ENCODE measurements around the gene NDST3. TPM values are rescaled to one million over a fixed set of nuclear protein-coding genes. Genes with fewer than 3 reads are reported as not detected.

The NDST3 gene
- total RNA-seq, 1 donor from 2014 or later: 5.7 TPM

GRCh38 chr4:118273642-118274041 lies 239.4 kb downstream of the NDST3 start:
- TF ChIP-seq, protein P1, sequence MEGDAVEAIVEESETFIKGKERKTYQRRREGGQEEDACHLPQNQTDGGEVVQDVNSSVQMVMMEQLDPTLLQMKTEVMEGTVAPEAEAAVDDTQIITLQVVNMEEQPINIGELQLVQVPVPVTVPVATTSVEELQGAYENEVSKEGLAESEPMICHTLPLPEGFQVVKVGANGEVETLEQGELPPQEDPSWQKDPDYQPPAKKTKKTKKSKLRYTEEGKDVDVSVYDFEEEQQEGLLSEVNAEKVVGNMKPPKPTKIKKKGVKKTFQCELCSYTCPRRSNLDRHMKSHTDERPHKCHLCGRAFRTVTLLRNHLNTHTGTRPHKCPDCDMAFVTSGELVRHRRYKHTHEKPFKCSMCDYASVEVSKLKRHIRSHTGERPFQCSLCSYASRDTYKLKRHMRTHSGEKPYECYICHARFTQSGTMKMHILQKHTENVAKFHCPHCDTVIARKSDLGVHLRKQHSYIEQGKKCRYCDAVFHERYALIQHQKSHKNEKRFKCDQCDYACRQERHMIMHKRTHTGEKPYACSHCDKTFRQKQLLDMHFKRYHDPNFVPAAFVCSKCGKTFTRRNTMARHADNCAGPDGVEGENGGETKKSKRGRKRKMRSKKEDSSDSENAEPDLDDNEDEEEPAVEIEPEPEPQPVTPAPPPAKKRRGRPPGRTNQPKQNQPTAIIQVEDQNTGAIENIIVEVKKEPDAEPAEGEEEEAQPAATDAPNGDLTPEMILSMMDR (conservative IDR thresholded peaks at IDR 0.05): no peak
- DNase-seq (ENCODE audit: low read depth, low spot score): no peak
- Mint-ChIP-seq H3K36me3 (ENCODE audit: low read depth) (no peaks in the 10 kb centered on the region), H3K27me3 (ENCODE audit: low read depth) (peaks cover 2% of the 10 kb centered on the region), H3K9me3 (no peaks in the 10 kb centered on the region), H3K27ac (ENCODE audit: unreplicated experiment) (no peak overlapping the region), H3K4me1 (peaks cover 8% of the 10 kb centered on the region), H3K4me3 (no peak overlapping the region)

GRCh38 chr4:118276580-118276979 lies 242.3 kb downstream of the NDST3 start:
- TF ChIP-seq, protein P1 (conservative IDR thresholded peaks at IDR 0.05): no peak
- peak overlapping the region; percentile 56 for H3K4me3 Mint-ChIP-seq

GRCh38 chr4:118277243-118277642 lies 243.0 kb downstream of the NDST3 start:
- DNase-seq (ENCODE audit: low read depth, low spot score): no peak
- Mint-ChIP-seq H3K27ac (ENCODE audit: unreplicated experiment) (no peak overlapping the region), H3K36me3 (ENCODE audit: low read depth) (peaks cover 11% of the 10 kb centered on the region), H3K27me3 (ENCODE audit: low read depth) (no peaks in the 10 kb centered on the region), H3K4me1 (peaks cover 36% of the 10 kb centered on the region), H3K4me3 (peak overlapping the region; percentile 56), H3K9me3 (no peaks in the 10 kb centered on the region)
- TF ChIP-seq, protein P1 (conservative IDR thresholded peaks at IDR 0.05): no peak

More at GRCh38 chr4:118276580-118276979, 242.3 kb downstream of the NDST3 start:
- no peaks in the 10 kb centered on the region for H3K27me3 Mint-ChIP-seq (ENCODE audit: low read depth)
- DNase-seq (ENCODE audit: low read depth, low spot score): no peak
- H3K27ac Mint-ChIP-seq (ENCODE audit: unreplicated experiment): no peak overlapping the region
- H3K36me3 Mint-ChIP-seq (ENCODE audit: low read depth): peaks cover 8% of the 10 kb centered on the region
- H3K4me1 Mint-ChIP-seq: peaks cover 31% of the 10 kb centered on the region
- no peaks in the 10 kb centered on the region for H3K9me3 Mint-ChIP-seq

- TF ChIP-seq, protein P1 (conservative IDR thresholded peaks at IDR 0.05): no peak
- H3K4me1 Mint-ChIP-seq: peaks cover 40% of the 10 kb centered on the region
- H3K36me3 Mint-ChIP-seq (ENCODE audit: low read depth): peaks cover 11% of the 10 kb centered on the region
These were observed 244.4 kb downstream of the NDST3 start for GRCh38 chr4:118278473-118279274.

GRCh38 chr4:118279328-118279727 lies 245.0 kb downstream of the NDST3 start:
- Mint-ChIP-seq H3K4me1 (peaks cover 40% of the 10 kb centered on the region), H3K9me3 (no peaks in the 10 kb centered on the region), H3K4me3 (peak overlapping the region; percentile 91), H3K27ac (ENCODE audit: unreplicated experiment) (peak overlapping the region; percentile 88), H3K36me3 (ENCODE audit: low read depth) (peaks cover 11% of the 10 kb centered on the region), H3K27me3 (ENCODE audit: low read depth) (no peaks in the 10 kb centered on the region)
- DNase-seq (ENCODE audit: low read depth, low spot score): no peak
- TF ChIP-seq, protein P1 (conservative IDR thresholded peaks at IDR 0.05): no peak

More at GRCh38 chr4:118278473-118279274, 244.4 kb downstream of the NDST3 start:
- H3K27me3 Mint-ChIP-seq (ENCODE audit: low read depth): no peaks in the 10 kb centered on the region
- H3K9me3 Mint-ChIP-seq: no peaks in the 10 kb centered on the region
- peak; percentile 81 for DNase-seq (ENCODE audit: low read depth, low spot score)
- peak overlapping the region; percentile 88 for H3K27ac Mint-ChIP-seq (ENCODE audit: unreplicated experiment)
- H3K4me3 Mint-ChIP-seq: peak overlapping the region; percentile 91

Measured in neural crest cell (in vitro differentiated cells).